WTC11 (cell line): Measurements from ENCODE around the gene RGP1. TPM values are rescaled to one million over a fixed set of nuclear protein-coding genes. Genes with fewer than 3 reads are reported as not detected.

ENCODE experiments used
- ATAC-seq: fragments of 200-7000 bp; cut with Tn5 transposase; 2 replicates; pipeline ENCODE4 v1.10.0; 2021; ENCODE audit warnings: mild to moderate bottlenecking, moderate library complexity
- CTCF ChIA-PET: fragments of 300-600 bp; sonication (Branson Sonifier 250); formaldehyde crosslinking; loops from one replicate; lab custom pipeline; 2021; ENCODE audit warnings: antibody characterized with exemption; lab: Charles Lee
- POLR2A ChIA-PET: fragments of 350-600 bp; sonication (Branson Sonifier 250); formaldehyde crosslinking; loops from one replicate; lab custom pipeline; 2021; ENCODE audit warnings: antibody characterized with exemption; lab: Charles Lee
- DNase-seq: peaks from one replicate; pipeline ENCODE4 v3.0.0; 2021; ENCODE audit warnings: low spot score
- H3K27ac Mint-ChIP-seq: 2 replicates; pipeline ENCODE4 v1.8.0; 2021; ENCODE audit warnings: mixed read lengths
- H3K27me3 Mint-ChIP-seq: 2 replicates; pipeline ENCODE4 v1.8.0; 2021; ENCODE audit warnings: low read depth, mild to moderate bottlenecking, moderate library complexity, mixed read lengths
- H3K36me3 Mint-ChIP-seq: 2 replicates; pipeline ENCODE4 v1.8.0; 2021; ENCODE audit warnings: mixed read lengths
- H3K4me1 Mint-ChIP-seq: 2 replicates; pipeline ENCODE4 v1.8.0; 2022; ENCODE audit warnings: mixed read lengths
- H3K4me3 Mint-ChIP-seq: 2 replicates; pipeline ENCODE4 v1.8.0; 2021; ENCODE audit warnings: mild to moderate bottlenecking, moderate library complexity, mixed read lengths
- H3K9me3 Mint-ChIP-seq: 2 replicates; pipeline ENCODE4 v1.8.0; 2021; ENCODE audit warnings: mixed read lengths
- EMX1 ChIP-seq: fragments of 250-450 bp; sonication (Bioruptor Pico); IDR thresholded peaks from 2 replicates; pipeline ENCODE4 v1.8.0; 2021; ENCODE audit warnings: mild to moderate bottlenecking
- ETV6 ChIP-seq: sonication (generic); formaldehyde crosslinking; IDR thresholded peaks from 2 replicates; pipeline ENCODE4 v1.8.1; 2022; ENCODE audit warnings: mild to moderate bottlenecking, missing genetic modification reagents
- FOXK1 ChIP-seq: sonication (generic); formaldehyde crosslinking; IDR thresholded peaks from 2 replicates; pipeline ENCODE4 v1.8.0; 2022; ENCODE audit warnings: mild to moderate bottlenecking, moderate library complexity, missing genetic modification reagents
- JUN ChIP-seq: sonication (generic); formaldehyde crosslinking; IDR thresholded peaks from 2 replicates; pipeline ENCODE4 v1.8.0; 2023; ENCODE audit warnings: mild to moderate bottlenecking, missing genetic modification reagents
- NFYB ChIP-seq: sonication (generic); formaldehyde crosslinking; conservative IDR thresholded peaks from 2 replicates; pipeline ENCODE4 v1.8.0; 2022; ENCODE audit warnings: low read depth, missing genetic modification reagents
- NR1H2 ChIP-seq: sonication (generic); formaldehyde crosslinking; IDR thresholded peaks from 2 replicates; pipeline ENCODE4 v1.9.0; 2021; ENCODE audit warnings: mild to moderate bottlenecking, moderate library complexity, missing genetic modification reagents
- RELA ChIP-seq: sonication (generic); formaldehyde crosslinking; IDR thresholded peaks from 2 replicates; pipeline ENCODE4 v1.8.1; 2022; ENCODE audit warnings: missing genetic modification reagents, mild to moderate bottlenecking, borderline replicate concordance
- SOX15 ChIP-seq: fragments of 250-450 bp; sonication (Bioruptor Pico); IDR thresholded peaks from 2 replicates; pipeline ENCODE4 v1.9.0; 2021; ENCODE audit warnings: mild to moderate bottlenecking
- TEAD4 ChIP-seq: sonication (generic); formaldehyde crosslinking; IDR thresholded peaks from 2 replicates; pipeline ENCODE4 v1.8.0; 2022; ENCODE audit warnings: mild to moderate bottlenecking, missing genetic modification reagents
- ZBTB21 ChIP-seq: sonication (generic); formaldehyde crosslinking; IDR thresholded peaks from 2 replicates; pipeline ENCODE4 v1.8.1; 2023; ENCODE audit warnings: mild to moderate bottlenecking, missing genetic modification reagents, borderline replicate concordance
- ZNF121 ChIP-seq: sonication (generic); formaldehyde crosslinking; IDR thresholded peaks from 2 replicates; pipeline ENCODE4 v1.8.0; 2023; ENCODE audit warnings: missing genetic modification reagents
- ZNF138 ChIP-seq: sonication (generic); formaldehyde crosslinking; conservative IDR thresholded peaks from 2 replicates; pipeline ENCODE4 v1.8.1; 2022; ENCODE audit warnings: mild to moderate bottlenecking, moderate library complexity, missing genetic modification reagents
- total RNA-seq: library from RNA; stranded (reverse); gene quantifications from 3 replicates; pipeline ENCODE4 v1.2.3, GENCODE V29; 2021
- TF ChIP-seq, protein P1 (sequence below): sonication (generic); formaldehyde crosslinking; IDR thresholded peaks from 2 replicates; pipeline ENCODE4 v1.8.1; 2022; ENCODE audit warnings: missing genetic modification reagents, borderline replicate concordance
- TF ChIP-seq, protein P2 (sequence below): sonication (generic); formaldehyde crosslinking; IDR thresholded peaks from 2 replicates; pipeline ENCODE4 v1.8.1; 2022; ENCODE audit warnings: mild to moderate bottlenecking, missing genetic modification reagents, moderate library complexity, borderline replicate concordance
- TF ChIP-seq, protein P3 (sequence below): fragments of 250-450 bp; sonication (Bioruptor Pico); IDR thresholded peaks from 2 replicates; pipeline ENCODE4 v1.9.0; 2021; ENCODE audit warnings: mild to moderate bottlenecking
- TF ChIP-seq, protein P4 (sequence below): sonication (generic); formaldehyde crosslinking; IDR thresholded peaks from 2 replicates; pipeline ENCODE4 v1.8.0; 2023; ENCODE audit warnings: missing genetic modification reagents, mild to moderate bottlenecking, borderline replicate concordance
- TF ChIP-seq, protein P5 (sequence below): sonication (generic); formaldehyde crosslinking; IDR thresholded peaks from 2 replicates; pipeline ENCODE4 v1.8.1; 2022; ENCODE audit warnings: mild to moderate bottlenecking, moderate library complexity, missing genetic modification reagents
- TF ChIP-seq, protein P6 (sequence below): fragments of 250-450 bp; sonication (Bioruptor Pico); conservative IDR thresholded peaks from 2 replicates; pipeline ENCODE4 v1.9.0; 2021; ENCODE audit warnings: mild to moderate bottlenecking

The RGP1 gene
- total RNA-seq, 1 experiment from 2014 or later: 30.0 TPM

DNA sequence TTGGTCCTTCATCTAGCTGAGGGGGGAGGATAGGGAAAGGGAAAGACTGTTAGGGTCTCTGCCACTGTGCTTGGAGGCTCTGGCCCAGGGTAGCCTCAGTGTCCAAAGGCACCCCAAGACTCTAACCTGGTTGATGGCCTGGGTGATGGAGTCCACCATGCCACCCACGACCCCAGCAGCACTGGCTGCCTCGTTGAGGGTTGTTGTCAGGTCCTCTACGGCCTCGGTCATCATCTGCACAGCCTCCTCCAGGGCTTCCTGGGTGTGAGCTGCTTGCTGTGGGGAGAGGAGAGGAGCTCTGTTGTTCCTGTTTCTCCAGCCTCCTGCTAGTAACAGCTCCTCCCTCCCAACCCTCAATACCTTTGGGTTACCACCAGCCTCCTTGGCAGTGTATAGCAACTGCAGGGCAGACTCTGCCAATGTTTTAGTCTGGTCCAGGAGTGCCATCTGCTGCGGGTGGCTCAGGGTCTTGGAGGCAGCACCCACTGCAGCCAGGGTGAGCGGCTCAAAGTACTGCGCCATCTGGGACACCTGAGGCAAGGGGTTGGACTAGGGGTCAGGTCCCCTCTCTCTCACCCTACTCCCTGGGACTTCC, 43.2 kb upstream of the RGP1 start:
- ATAC-seq (no peak), DNase-seq (no peak)
- Mint-ChIP-seq H3K4me3 (no peak overlapping the region), H3K36me3 (peaks cover 72% of the 10 kb centered on the region), H3K9me3 (no peaks in the 10 kb centered on the region), H3K27ac (no peak overlapping the region), H3K27me3 (no peaks in the 10 kb centered on the region), H3K4me1 (no peaks in the 10 kb centered on the region)
- POLR2A ChIA-PET: no interaction called here
- CTCF ChIA-PET: interaction anchor here (2.5 kb wide), 1 partner anchor 10 kb away, joined by 14 read pairs; no protein-coding TSS in a partner anchor
- TF ChIP-seq ZNF138 (no peak), ZBTB21 (CRISPR knock-in tag) (no peak)

DNA sequence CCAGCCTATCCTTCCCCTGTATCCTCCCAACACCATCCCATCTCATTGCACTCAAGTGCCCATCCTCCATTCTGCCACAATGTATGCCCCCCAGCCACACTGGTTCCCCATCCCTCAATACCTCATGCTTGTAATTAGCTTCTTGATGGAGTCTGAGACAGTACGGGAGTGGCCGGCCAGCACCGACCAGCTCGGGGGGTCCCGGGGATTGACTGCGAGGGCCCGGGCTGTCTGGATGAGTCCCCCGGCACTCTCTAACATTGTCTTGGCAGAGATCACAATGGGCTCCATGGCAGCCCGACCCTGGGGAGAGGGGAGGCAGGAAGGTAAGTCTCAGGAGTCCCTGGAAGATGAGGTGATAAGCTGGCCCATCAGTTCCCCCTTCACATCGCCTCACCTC, 42.1 kb upstream of the RGP1 start:
- H3K27me3 Mint-ChIP-seq: no peaks in the 10 kb centered on the region
- no peak for ATAC-seq

More for the DNA sequence above, 42.1 kb upstream of the RGP1 start:
- Mint-ChIP-seq H3K4me1 (no peaks in the 10 kb centered on the region), H3K9me3 (no peaks in the 10 kb centered on the region), H3K27ac (no peak overlapping the region), H3K4me3 (no peak overlapping the region), H3K36me3 (peaks cover 83% of the 10 kb centered on the region)
- ChIA-PET POLR2A (no interaction called here), CTCF (interaction anchor here (1.7 kb wide), 1 partner anchor 10 kb away, joined by 5 read pairs; no protein-coding TSS in a partner anchor)
- TF ChIP-seq, protein P1, sequence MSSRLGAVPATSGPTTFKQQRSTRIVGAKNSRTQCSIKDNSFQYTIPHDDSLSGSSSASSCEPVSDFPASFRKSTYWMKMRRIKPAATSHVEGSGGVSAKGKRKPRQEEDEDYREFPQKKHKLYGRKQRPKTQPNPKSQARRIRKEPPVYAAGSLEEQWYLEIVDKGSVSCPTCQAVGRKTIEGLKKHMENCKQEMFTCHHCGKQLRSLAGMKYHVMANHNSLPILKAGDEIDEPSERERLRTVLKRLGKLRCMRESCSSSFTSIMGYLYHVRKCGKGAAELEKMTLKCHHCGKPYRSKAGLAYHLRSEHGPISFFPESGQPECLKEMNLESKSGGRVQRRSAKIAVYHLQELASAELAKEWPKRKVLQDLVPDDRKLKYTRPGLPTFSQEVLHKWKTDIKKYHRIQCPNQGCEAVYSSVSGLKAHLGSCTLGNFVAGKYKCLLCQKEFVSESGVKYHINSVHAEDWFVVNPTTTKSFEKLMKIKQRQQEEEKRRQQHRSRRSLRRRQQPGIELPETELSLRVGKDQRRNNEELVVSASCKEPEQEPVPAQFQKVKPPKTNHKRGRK (CRISPR knock-in tag): no peak
- TF ChIP-seq, protein P2, sequence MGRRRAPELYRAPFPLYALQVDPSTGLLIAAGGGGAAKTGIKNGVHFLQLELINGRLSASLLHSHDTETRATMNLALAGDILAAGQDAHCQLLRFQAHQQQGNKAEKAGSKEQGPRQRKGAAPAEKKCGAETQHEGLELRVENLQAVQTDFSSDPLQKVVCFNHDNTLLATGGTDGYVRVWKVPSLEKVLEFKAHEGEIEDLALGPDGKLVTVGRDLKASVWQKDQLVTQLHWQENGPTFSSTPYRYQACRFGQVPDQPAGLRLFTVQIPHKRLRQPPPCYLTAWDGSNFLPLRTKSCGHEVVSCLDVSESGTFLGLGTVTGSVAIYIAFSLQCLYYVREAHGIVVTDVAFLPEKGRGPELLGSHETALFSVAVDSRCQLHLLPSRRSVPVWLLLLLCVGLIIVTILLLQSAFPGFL (CRISPR knock-in tag): no peak
- TF ChIP-seq, protein P3, sequence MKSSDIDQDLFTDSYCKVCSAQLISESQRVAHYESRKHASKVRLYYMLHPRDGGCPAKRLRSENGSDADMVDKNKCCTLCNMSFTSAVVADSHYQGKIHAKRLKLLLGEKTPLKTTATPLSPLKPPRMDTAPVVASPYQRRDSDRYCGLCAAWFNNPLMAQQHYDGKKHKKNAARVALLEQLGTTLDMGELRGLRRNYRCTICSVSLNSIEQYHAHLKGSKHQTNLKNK (CRISPR knock-in tag): no peak
- TF ChIP-seq RELA (no peak), EMX1 (CRISPR knock-in tag) (no peak), ZNF121 (CRISPR knock-in tag) (no peak), NFYB (CRISPR knock-in tag) (no peak), JUN (CRISPR knock-in tag) (no peak), SOX15 (CRISPR knock-in tag) (no peak), ETV6 (CRISPR knock-in tag) (no peak), FOXK1 (no peak), TEAD4 (CRISPR knock-in tag) (no peak), NR1H2 (no peak)
- TF ChIP-seq, protein P4, sequence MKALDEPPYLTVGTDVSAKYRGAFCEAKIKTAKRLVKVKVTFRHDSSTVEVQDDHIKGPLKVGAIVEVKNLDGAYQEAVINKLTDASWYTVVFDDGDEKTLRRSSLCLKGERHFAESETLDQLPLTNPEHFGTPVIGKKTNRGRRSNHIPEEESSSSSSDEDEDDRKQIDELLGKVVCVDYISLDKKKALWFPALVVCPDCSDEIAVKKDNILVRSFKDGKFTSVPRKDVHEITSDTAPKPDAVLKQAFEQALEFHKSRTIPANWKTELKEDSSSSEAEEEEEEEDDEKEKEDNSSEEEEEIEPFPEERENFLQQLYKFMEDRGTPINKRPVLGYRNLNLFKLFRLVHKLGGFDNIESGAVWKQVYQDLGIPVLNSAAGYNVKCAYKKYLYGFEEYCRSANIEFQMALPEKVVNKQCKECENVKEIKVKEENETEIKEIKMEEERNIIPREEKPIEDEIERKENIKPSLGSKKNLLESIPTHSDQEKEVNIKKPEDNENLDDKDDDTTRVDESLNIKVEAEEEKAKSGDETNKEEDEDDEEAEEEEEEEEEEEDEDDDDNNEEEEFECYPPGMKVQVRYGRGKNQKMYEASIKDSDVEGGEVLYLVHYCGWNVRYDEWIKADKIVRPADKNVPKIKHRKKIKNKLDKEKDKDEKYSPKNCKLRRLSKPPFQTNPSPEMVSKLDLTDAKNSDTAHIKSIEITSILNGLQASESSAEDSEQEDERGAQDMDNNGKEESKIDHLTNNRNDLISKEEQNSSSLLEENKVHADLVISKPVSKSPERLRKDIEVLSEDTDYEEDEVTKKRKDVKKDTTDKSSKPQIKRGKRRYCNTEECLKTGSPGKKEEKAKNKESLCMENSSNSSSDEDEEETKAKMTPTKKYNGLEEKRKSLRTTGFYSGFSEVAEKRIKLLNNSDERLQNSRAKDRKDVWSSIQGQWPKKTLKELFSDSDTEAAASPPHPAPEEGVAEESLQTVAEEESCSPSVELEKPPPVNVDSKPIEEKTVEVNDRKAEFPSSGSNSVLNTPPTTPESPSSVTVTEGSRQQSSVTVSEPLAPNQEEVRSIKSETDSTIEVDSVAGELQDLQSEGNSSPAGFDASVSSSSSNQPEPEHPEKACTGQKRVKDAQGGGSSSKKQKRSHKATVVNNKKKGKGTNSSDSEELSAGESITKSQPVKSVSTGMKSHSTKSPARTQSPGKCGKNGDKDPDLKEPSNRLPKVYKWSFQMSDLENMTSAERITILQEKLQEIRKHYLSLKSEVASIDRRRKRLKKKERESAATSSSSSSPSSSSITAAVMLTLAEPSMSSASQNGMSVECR (CRISPR knock-in tag): no peak
- TF ChIP-seq, protein P5, sequence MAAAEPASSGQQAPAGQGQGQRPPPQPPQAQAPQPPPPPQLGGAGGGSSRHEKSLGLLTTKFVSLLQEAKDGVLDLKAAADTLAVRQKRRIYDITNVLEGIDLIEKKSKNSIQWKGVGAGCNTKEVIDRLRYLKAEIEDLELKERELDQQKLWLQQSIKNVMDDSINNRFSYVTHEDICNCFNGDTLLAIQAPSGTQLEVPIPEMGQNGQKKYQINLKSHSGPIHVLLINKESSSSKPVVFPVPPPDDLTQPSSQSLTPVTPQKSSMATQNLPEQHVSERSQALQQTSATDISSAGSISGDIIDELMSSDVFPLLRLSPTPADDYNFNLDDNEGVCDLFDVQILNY (CRISPR knock-in tag): no peak
- TF ChIP-seq, protein P6, sequence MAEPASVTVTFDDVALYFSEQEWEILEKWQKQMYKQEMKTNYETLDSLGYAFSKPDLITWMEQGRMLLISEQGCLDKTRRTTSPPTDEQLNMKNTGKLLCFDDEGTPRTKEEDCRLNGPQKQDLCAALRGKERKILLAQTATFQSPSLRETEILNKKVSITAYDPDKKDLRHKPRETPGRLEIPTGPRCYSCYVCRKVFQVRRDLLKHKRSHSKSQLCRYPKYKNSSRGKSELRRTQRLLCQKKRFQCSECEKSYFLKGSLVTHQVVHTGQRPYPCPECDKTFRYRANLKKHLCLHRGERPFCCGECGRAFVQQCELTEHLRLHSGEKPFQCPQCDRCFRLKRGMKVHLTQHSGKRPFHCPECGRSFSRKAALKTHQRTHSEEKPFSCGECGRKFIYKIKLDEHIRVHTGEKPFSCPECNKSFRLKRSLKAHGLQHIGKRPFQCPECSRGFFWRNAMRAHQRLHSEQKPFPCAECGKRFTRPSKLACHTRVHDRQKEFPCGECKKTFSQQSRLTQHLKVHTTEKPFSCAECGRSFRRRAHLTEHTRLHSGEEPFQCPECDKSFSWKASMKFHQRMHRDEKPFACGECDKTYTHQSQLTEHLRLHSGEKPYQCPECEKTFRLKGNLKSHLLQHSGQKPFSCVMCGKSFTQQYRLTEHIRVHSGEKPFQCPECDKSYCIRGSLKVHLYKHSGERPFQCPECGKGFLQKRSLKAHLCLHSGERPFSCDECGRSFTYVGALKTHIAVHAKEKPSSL (CRISPR knock-in tag): no peak
- no peak for DNase-seq
